HG03354 (cell line): ENCODE data around the gene CRNN.

Experiments used
- ATAC-seq: cut with Tn5 transposase; IDR thresholded peaks from one replicate; pipeline ENCODE4 v1.9.1; 2021; ENCODE audit warnings: mild to moderate bottlenecking; ENCODE audit not compliant: unreplicated experiment, poor library complexity, severe bottlenecking

CRNN gene

GRCh38 chr1:152413909-152414308, at the start of gene CRNN:
Gene CRNN (minus strand): TSS chr1:152414263. CDS start chr1:152412233, 2,030 bp downstream.
- ATAC-seq: no peak

DNA sequence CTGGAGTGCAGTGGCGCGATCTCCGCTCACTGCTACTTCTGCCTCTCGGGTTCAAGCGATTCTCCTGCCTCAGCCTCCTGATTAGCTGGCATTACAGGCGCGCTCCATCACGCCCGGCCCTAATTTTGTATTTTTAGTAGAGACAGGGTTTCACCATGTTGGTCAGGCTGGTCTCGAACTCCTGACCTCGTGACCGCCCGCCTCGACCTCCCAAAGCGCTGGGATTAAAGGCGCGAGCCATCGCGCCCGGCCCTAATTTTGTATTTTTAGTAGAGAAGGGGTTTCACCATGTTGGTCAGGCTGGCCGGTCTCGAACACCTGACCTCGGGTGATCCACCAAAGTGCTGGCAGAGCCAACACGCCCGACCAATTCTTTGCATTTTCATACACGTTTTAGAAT, 48.6 kb upstream of the CRNN start:
- ATAC-seq: no peak

GRCh38 chr1:152461544-152461943, 47.5 kb upstream of the CRNN start:
- no peak for ATAC-seq

- ATAC-seq: no peak
Measured at GRCh38 chr1:152460529-152460899, 46.5 kb upstream of the CRNN start.

DNA sequence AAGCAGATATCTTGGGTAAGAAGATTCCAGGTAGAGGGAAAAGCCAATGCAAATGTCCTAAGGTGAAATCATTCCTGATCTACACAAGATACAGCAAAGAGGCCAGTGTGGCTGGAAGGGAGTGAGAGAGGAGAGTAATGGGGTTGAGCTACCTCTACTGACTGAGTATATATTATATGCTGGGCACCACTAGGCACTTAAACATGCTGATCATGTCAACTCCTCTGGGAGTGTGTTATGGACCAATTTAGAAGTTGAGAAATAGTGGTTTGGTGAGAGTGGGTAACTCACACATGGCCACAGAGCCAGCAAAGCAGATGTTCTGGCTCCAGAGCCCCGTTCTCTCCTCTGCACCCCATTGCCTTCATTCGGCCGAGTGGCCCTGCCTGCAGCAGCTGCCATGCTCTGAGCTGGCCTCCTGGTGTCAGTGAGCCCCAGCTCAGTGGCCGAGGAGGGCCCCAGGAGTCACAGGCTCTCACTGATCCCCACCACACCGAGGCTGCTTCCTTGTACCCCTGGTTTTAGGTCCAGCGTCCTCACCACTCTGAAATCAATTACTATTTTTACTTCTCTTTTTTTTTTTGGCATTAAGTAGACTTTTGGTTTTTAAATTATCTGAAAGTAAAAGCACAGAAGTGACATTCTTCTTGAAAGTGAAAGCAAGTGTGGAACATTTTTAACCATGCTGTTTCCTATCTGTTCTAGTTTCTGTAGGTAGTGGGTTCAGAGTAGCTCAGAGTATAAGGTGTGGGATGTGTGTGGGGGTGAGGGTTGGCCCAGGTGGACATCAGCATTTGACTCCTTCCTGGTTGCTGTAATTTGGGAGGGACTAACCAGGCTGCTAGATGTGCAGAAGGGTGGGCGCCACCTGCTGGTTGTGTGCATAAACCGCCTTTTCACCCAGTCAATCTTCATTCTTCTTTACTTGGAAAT, 45.8 kb upstream of the CRNN start:
- peak; percentile 95 for ATAC-seq

- ATAC-seq: no peak
Measured at GRCh38 chr1:152458384-152459185, 44.5 kb upstream of the CRNN start.

DNA sequence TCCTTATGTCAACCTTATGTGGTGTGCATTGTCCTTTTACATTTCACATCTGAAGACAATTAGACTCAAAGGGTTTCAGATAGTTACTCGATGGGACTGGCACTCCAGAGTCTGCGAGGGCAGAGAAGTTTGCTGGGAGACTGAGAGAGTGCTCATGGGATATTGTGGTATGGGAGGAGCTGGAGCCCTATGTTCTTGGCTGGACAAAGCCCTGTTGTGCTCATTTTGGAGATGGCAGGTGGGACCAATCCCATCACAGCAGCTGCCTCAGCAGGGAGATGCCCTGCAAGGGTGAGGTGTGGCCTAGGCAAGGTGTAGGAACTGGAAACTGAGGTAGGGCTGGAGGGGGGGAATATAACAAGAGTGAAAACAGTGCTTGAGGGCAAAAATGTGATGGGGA, 43.5 kb upstream of the CRNN start:
- no peak for ATAC-seq

DNA sequence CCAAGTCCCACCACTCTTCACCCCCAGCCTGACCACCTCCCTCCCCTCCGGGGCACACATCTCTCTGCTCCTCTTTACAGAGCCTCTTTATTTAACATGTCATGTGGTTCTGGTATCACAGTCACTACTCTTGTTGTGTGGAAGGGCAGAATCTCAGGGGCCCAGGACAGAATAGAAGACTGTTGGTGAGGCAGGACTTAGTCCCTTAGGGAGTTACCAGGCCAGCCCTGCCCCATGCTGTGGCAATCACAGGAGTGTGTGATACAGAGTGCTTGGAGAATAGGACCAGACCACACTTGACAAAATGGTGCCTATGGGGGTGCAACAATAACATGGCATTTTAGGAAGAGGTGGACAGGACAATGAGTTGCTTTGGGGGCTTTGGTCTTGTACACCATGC, 43.0 kb upstream of the CRNN start:
- ATAC-seq: no peak

DNA sequence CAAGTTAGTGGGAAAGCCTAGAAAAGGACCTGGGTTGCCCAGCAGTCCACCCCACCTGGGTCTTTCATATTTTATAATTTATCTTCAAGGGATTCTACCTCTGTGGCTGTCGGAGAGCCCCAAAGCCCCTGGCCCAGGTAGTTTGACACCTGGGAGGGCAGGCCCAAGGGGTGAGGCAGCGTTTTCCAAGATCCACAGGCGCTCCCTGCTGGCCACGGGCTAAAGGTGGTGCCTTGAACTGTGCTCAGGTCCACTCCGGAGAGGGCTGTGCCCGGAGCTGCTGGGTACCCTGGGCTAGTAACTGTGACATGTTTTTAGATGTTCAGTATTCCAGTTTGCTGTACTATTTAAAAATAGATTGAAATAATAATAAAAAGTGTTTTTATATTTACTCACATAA, 37.2 kb upstream of the CRNN start:
- ATAC-seq: no peak

GRCh38 chr1:152449661-152450060, 35.6 kb upstream of the CRNN start:
- ATAC-seq: no peak

- no peak for ATAC-seq
Measured at GRCh38 chr1:152448496-152448895, 34.4 kb upstream of the CRNN start.

GRCh38 chr1:152448095-152448494, 34.0 kb upstream of the CRNN start:
- no peak for ATAC-seq

DNA sequence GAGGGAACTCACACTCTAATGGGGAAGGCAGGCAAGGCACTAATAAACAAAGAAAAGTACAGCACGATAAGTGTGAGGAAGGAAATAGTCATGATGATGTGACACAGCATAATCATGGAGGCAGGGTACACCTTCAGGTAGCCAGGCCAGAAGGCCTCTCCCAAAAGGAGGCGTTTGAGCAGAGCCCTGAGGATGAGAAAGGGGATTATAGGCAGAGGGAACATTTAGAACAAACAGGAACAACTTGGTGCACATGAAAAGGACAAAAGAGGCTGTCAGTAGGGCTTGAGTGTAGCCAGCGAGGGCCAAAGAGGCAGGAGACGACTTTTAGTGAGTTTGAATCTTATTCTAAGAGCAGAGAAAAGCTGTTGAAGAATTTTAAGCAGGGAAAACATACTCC, 33.4 kb upstream of the CRNN start:
- ATAC-seq: no peak

DNA sequence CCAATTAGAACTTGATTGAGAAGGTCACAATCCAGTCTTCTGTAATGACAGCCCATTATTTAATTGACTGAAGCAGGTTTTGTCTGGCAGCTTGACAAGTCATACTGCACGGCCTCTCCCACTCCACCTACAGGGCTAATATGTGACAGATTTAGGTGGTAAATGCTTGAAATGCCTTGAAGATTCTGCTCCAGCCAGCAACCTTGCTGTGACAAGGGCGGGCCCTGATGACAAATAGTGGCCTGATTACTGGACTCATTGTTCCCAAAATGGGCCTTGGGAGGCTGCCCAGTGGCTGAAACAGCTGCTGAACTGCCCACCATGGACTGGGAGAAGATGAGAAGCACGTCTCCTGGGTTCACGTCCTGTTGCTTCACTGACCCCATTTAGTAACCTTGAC, 30.0 kb upstream of the CRNN start:
- no peak for ATAC-seq

DNA sequence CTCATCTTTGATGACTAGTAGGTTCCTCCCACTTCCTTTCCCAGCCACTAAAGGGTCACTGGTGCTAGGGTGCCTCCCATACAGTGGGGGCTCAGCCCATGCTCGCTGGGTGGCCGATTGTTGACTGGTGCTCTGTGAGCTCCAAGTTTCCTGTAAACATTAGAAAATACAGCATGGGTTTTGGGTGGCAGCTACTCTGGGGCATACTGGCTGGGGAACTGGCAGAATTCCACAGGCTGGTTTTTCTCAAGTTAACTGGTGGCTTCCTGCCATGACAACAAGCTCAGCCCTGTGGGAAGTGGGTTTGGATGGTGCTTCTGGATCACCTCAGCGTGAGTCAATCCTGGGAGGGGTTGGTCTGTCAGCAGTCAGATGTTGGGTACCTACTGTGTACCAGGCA, 28.7 kb upstream of the CRNN start:
- no peak for ATAC-seq

- no peak for ATAC-seq
Measured at GRCh38 chr1:152442301-152442700, 28.2 kb upstream of the CRNN start.

GRCh38 chr1:152441756-152442155, 27.7 kb upstream of the CRNN start:
- ATAC-seq: no peak

DNA sequence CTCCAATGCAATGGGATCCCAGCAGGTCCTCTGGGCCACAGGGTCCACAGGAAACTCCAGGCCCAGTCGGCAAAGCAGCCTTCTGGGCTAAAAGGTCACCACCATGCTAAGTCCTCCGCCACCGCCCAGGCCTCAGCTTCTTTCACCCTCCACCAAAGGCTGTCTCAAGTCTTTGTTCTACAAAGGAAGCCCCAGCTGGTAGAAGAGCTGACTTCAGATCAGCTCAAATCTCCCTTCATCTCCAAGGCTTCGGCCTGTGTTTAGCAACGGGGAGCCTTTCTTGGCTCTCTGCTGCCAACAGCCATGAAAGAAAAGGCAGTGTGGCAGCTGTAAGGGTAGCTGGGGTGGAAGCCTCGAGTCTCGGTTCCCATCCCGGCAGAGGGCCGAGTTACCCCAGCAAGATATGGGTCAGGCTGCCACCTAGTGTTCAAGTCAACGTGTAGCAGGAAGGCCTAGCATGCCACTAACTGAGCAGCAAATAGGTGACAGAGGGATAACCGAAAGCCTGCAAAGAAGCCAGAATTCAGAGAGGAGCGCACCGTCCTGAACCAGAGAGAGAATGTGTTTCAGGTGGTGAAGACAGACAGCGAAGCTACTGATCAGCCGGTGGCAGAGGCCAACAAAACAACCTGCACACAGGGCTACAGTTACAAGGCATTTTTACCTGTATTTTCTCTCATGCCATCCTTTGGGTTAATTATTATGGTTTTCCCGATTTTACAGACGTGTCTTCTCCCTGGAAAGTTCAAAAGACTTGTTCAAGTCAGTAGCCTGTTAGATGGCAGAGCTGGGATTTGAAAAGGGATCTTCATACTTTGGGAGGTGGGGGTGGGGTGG, 26.8 kb upstream of the CRNN start:
- ATAC-seq: peak; percentile 95

- no peak for ATAC-seq
Measured at GRCh38 chr1:152436593-152437496, 22.8 kb upstream of the CRNN start.
